ENCODE results near the gene CLDN2.
"Not testable (repeated sequence)": the region's sequence is repeated elsewhere in the genome, so short reads cannot be mapped to it uniquely, and the experiment has no call there.

Gene CLDN2

DNA sequence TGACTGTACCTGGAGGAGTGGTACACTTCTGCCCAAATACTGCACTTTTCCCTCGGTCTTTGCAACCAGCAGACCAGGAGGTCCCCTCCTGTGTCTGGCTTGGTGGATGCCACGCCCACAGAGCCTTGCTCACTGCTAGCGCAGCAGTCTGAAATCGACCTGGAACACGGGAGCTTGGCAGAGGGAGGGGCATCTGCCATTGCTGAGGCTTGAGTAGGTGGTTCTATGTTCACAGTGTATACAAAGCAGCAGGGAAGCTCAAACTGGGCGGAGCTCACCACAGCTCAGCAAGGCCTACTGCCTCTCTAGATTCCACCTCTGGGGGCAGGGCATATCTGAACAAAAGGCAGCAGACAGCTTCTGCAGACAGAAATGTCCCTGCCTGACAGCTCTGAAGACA lies 46.3 kb downstream of the CLDN2 start:
- DNase-seq = not testable (repeated sequence)

DNA sequence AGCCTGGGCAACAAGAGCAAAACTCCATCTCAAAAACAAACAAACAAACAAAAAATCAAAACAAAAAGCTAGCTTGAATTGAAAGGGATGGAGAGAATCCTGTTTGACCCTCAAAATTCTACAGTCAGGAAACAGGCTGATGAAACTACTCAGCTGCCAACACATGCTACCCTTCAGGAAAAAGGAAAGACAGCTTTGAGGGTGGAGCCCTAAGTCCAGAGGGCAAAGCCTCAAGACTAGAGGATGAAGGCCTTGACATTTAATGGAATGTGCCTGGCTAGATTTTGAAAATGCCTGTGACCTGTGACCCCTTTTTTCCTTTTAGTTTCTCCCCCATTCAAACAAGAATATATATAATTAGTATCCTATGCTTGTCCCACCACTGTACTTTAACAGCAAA lies 52.7 kb downstream of the CLDN2 start:
- DNase-seq = no peak

DNA sequence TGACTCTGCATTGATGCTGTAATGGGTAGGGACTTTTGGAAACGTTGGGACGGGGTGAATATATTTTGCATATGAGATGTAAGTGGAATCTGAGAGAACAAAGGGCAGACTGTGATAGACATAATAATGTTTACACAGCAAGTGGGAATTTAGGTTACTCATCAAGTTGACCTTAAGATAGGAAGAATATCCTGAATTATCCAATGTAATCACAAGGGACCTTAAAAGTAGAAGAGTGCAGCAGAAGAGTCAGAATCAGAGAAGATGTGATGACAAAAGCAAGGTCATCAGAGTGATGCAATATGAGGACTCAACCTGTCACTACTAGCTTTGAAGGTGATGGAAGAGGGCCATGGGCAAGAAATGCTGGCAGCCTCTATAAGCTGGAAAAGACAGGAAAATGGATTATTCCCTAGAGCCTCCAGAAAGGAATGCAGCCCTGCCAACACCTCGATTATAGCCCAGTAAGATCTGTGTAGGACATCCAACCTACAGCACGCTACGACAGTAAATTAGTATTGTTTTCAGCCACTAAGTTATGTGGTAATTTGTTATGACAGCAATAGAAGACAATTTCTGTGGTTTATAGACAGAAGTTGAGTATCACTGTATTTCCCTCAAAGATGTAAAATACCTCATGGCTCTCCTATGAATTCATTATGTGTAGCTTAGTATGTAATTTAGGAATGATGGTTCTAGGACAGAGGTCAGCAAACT lies 53.4 kb downstream of the CLDN2 start:
- no peak for DNase-seq

DNA sequence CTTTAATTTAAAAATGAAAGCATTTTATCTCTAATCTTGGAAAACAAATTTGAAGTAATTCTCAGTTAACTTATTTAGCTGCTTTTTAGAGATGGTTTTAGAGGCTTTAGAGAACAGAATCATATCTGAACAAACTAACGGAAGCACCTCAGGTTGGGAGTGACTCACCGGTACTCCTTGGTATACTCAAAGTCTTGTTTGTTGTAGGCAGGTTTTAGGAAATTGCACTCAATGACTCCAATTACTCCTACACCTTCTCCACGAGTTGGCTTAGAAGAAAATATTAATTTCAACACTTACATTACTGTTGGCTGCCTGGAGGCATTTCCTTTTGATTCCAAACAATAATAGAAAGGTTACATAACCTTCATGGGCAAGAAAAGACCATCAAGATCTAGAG lies 56.2 kb downstream of the CLDN2 start:
- no peak for DNase-seq

Data from DMS79 (cell line).